ENCODE measurements around the gene CTNNA1. TPM values are rescaled to one million over a fixed set of nuclear protein-coding genes. Genes with fewer than 3 reads are reported as not detected.

Gene CTNNA1
- total and polyA plus RNA-seq, 4 donors = 208 to 295 (median 253) TPM

GRCh38 chr5:138936225-138936967 lies 183.2 kb downstream of the CTNNA1 start:
- no peaks in the 10 kb centered on the region for H3K9me3 ChIP-seq (ENCODE audit: control insufficient read depth, insufficient read depth, low read length)
- H3K27ac ChIP-seq (ENCODE audit: low read depth, low read length) = no peak overlapping the region
- no peaks in the 10 kb centered on the region for H3K4me1 ChIP-seq (ENCODE audit: control insufficient read depth, insufficient read depth, low read length)
- WGBS (ENCODE audit: insufficient coverage) = 91% methylated on average over 21 of the region's 22 CpGs
- no peak overlapping the region for H3K4me3 ChIP-seq (ENCODE audit: low read depth, low read length)
- no peaks in the 10 kb centered on the region for H3K27me3 ChIP-seq (ENCODE audit: control insufficient read depth, insufficient read depth, low read length)
- DNase-seq (ENCODE audit: low read depth in 4 of 6, low spot score in 6 of 6) = no peak
- H3K36me3 ChIP-seq (ENCODE audit: control insufficient read depth, insufficient read depth, low read length) = peaks cover 54% of the 10 kb centered on the region

GRCh38 chr5:138936968-138937345 lies 183.7 kb downstream of the CTNNA1 start:
- H3K27me3 ChIP-seq (ENCODE audit: control insufficient read depth, insufficient read depth, low read length) = no peaks in the 10 kb centered on the region
- DNase-seq (ENCODE audit: low read depth in 4 of 6, low spot score in 6 of 6) = no peak
- no peak overlapping the region for H3K4me3 ChIP-seq (ENCODE audit: low read depth, low read length)
- H3K36me3 ChIP-seq (ENCODE audit: control insufficient read depth, insufficient read depth, low read length) = peaks cover 48% of the 10 kb centered on the region
- H3K9me3 ChIP-seq (ENCODE audit: control insufficient read depth, insufficient read depth, low read length) = no peaks in the 10 kb centered on the region
- no peak overlapping the region for H3K27ac ChIP-seq (ENCODE audit: low read depth, low read length)
- WGBS (ENCODE audit: insufficient coverage) = 80% methylated on average over 1 of the region's 2 CpGs
- no peaks in the 10 kb centered on the region for H3K4me1 ChIP-seq (ENCODE audit: control insufficient read depth, insufficient read depth, low read length)

DNA sequence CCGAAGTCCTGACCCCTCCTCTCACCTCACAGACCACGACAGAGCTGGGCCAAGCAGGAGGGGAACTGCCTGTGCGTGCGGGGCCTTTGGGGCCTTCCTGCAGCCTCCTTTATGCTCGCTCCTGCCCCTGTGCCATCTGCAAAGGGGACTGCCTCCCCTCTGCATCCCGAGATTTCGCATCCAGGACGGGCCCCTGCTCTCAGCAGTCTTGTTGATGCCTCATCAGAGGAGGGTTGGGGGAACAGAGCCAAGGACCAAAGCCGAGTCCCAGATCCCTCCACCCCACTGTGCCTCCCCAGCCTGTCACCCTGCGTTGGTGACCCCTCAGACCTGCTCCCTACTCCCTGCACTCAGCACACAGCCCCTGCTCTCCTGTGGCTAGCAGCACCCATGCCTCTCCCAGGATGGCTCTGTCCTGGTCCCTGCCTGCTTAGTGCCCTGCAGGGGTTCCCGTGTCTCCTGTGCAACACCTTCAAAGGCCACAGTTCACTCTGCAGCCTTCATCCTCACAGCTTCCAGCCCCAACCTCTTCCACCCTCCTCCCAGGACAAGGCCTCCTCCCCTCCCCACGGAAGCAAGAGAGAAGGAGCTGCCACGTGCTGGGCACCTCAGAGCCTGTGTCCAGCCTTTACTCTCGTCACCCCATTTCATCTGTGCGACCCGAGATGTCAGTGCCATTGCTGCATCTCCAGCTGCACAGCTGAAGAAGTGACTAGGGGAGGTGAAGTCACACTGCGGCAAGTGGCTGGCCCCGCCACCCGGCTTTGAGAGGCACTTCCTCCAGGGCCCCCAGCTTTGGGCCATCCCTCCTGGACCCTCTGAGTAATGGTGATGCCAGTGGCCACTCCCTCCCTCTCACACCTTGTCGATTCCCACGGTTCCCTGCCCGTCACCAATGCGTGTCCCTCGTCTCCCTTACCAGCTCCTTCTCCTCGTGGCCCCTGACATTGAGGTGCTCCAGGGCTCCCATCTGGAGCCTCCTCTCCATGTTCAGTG lies 184.5 kb downstream of the CTNNA1 start:
- no peak overlapping the region for H3K27ac ChIP-seq (ENCODE audit: low read depth, low read length)
- DNase-seq (ENCODE audit: low read depth in 4 of 6, low spot score in 6 of 6) = no peak
- peaks cover 41% of the 10 kb centered on the region for H3K36me3 ChIP-seq (ENCODE audit: control insufficient read depth, insufficient read depth, low read length)
- 83% methylated on average over 24 of the region's 25 CpGs for WGBS (ENCODE audit: insufficient coverage)
- H3K27me3 ChIP-seq (ENCODE audit: control insufficient read depth, insufficient read depth, low read length) = no peaks in the 10 kb centered on the region
- H3K4me3 ChIP-seq (ENCODE audit: low read depth, low read length) = no peak overlapping the region
- H3K4me1 ChIP-seq (ENCODE audit: control insufficient read depth, insufficient read depth, low read length) = peaks cover 1% of the 10 kb centered on the region
- H3K9me3 ChIP-seq (ENCODE audit: control insufficient read depth, insufficient read depth, low read length) = no peaks in the 10 kb centered on the region

- Histone ChIP-seq H3K27ac (ENCODE audit: low read depth, low read length) (no peak overlapping the region), H3K36me3 (ENCODE audit: control insufficient read depth, insufficient read depth, low read length) (peaks cover 37% of the 10 kb centered on the region), H3K9me3 (ENCODE audit: control insufficient read depth, insufficient read depth, low read length) (no peaks in the 10 kb centered on the region), H3K4me1 (ENCODE audit: control insufficient read depth, insufficient read depth, low read length) (peaks cover 10% of the 10 kb centered on the region), H3K4me3 (ENCODE audit: low read depth, low read length) (no peak overlapping the region), H3K27me3 (ENCODE audit: control insufficient read depth, insufficient read depth, low read length) (no peaks in the 10 kb centered on the region)
- WGBS (ENCODE audit: insufficient coverage) = 50% methylated on average over 2 of the region's 5 CpGs
- DNase-seq (ENCODE audit: low read depth in 4 of 6, low spot score in 6 of 6) = no peak
Measured at GRCh38 chr5:138938526-138938925, 185.3 kb downstream of the CTNNA1 start.

GRCh38 chr5:138942066-138942465 lies 188.8 kb downstream of the CTNNA1 start:
- no peak for DNase-seq (ENCODE audit: low read depth in 4 of 6, low spot score in 6 of 6)
- Histone ChIP-seq H3K27me3 (ENCODE audit: control insufficient read depth, insufficient read depth, low read length) (no peaks in the 10 kb centered on the region), H3K4me3 (ENCODE audit: low read depth, low read length) (no peak overlapping the region), H3K4me1 (ENCODE audit: control insufficient read depth, insufficient read depth, low read length) (peaks cover 45% of the 10 kb centered on the region), H3K9me3 (ENCODE audit: control insufficient read depth, insufficient read depth, low read length) (no peaks in the 10 kb centered on the region), H3K36me3 (ENCODE audit: control insufficient read depth, insufficient read depth, low read length) (peaks cover 41% of the 10 kb centered on the region), H3K27ac (ENCODE audit: low read depth, low read length) (no peak overlapping the region)
- WGBS (ENCODE audit: insufficient coverage) = no CpG with 5 or more reads among the region's 2 CpGs

- Histone ChIP-seq H3K27ac (ENCODE audit: low read depth, low read length) (no peak overlapping the region), H3K36me3 (ENCODE audit: control insufficient read depth, insufficient read depth, low read length) (peaks cover 38% of the 10 kb centered on the region), H3K4me3 (ENCODE audit: low read depth, low read length) (no peak overlapping the region), H3K27me3 (ENCODE audit: control insufficient read depth, insufficient read depth, low read length) (no peaks in the 10 kb centered on the region), H3K9me3 (ENCODE audit: control insufficient read depth, insufficient read depth, low read length) (no peaks in the 10 kb centered on the region), H3K4me1 (ENCODE audit: control insufficient read depth, insufficient read depth, low read length) (peaks cover 53% of the 10 kb centered on the region)
- 58% methylated on average over 3 of the region's 3 CpGs for WGBS (ENCODE audit: insufficient coverage)
- DNase-seq (ENCODE audit: low read depth in 4 of 6, low spot score in 6 of 6) = no peak
Measured at GRCh38 chr5:138942861-138943260, 189.6 kb downstream of the CTNNA1 start.

- DNase-seq (ENCODE audit: low read depth in 4 of 6, low spot score in 6 of 6) = no peak
- Histone ChIP-seq H3K36me3 (ENCODE audit: control insufficient read depth, insufficient read depth, low read length) (peaks cover 41% of the 10 kb centered on the region), H3K4me3 (ENCODE audit: low read depth, low read length) (no peak overlapping the region), H3K27ac (ENCODE audit: low read depth, low read length) (no peak overlapping the region), H3K4me1 (ENCODE audit: control insufficient read depth, insufficient read depth, low read length) (peaks cover 61% of the 10 kb centered on the region), H3K9me3 (ENCODE audit: control insufficient read depth, insufficient read depth, low read length) (no peaks in the 10 kb centered on the region), H3K27me3 (ENCODE audit: control insufficient read depth, insufficient read depth, low read length) (no peaks in the 10 kb centered on the region)
- 77% methylated on average over 6 of the region's 6 CpGs for WGBS (ENCODE audit: insufficient coverage)
Measured at GRCh38 chr5:138943599-138944173, 190.5 kb downstream of the CTNNA1 start.

DNA sequence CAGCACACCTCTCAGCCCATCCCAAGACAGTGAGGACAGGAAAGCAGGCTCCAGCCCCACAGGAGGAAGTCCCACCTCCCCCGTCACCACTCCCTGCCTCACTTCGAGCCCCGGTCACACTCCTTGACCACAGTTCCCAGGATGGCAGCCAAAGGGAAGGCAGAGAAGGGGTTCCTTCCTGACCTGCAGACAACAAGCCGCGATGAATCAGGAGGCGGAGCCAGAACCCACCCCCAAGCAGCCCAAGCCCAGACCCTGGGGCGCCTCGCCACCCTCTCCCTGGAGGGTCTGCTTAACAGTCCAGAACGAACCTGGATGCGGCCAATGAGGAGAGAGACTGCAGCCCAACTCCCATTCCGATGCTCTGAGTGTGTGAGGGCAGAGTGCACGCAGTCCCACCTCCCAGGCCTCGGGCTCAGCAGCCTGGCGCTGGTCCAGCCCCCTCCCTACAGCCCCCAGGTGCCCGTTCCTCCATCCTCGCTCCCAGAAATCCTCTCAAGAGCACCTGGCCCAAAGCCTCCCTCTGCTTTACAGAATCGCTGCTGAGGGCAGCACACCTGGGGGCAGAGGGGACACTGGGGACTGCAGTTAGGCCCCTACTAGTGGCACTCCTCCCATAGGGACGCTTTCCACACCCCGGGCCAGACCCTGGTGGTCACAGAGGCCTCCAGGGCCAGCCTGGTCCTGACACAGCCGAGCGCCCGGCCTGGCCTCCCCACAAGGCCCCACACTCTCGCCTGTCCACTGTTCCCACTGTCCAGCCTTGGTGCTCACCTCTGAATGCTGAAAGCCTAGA lies 191.5 kb downstream of the CTNNA1 start:
- Histone ChIP-seq H3K27ac (ENCODE audit: low read depth, low read length) (no peak overlapping the region), H3K27me3 (ENCODE audit: control insufficient read depth, insufficient read depth, low read length) (no peaks in the 10 kb centered on the region), H3K36me3 (ENCODE audit: control insufficient read depth, insufficient read depth, low read length) (peaks cover 41% of the 10 kb centered on the region), H3K4me3 (ENCODE audit: low read depth, low read length) (no peak overlapping the region), H3K9me3 (ENCODE audit: control insufficient read depth, insufficient read depth, low read length) (no peaks in the 10 kb centered on the region), H3K4me1 (ENCODE audit: control insufficient read depth, insufficient read depth, low read length) (peaks cover 72% of the 10 kb centered on the region)
- WGBS (ENCODE audit: insufficient coverage) = 74% methylated on average over 20 of the region's 23 CpGs
- no peak for DNase-seq (ENCODE audit: low read depth in 4 of 6, low spot score in 6 of 6)
